PFSK-1 (cell line): ENCODE results near the gene IDI2. TPM values are rescaled to one million over a fixed set of nuclear protein-coding genes. Genes with fewer than 3 reads are reported as not detected.

ENCODE experiments used
- FOXP2 ChIP-seq: optimal IDR thresholded peaks from 2 replicates; pipeline ENCODE3; 2011; ENCODE audit warnings: borderline replicate concordance, control low read depth, inconsistent platforms; ENCODE audit not compliant: insufficient read depth; ENCODE audit errors: extremely low read length, extremely low read depth
- POLR2AphosphoS5 ChIP-seq: IDR thresholded peaks from 2 replicates; pipeline ENCODE4 v1.6.1; 2012; ENCODE audit warnings: low read depth, mild to moderate bottlenecking, control low read depth, low read length, moderate library complexity
- SIN3A ChIP-seq: IDR thresholded peaks from 2 replicates; pipeline ENCODE4 v1.6.1; 2012; ENCODE audit warnings: mild to moderate bottlenecking, low read length, moderate library complexity, borderline replicate concordance; ENCODE audit not compliant: insufficient read depth
- TAF1 ChIP-seq: IDR thresholded peaks from 2 replicates; pipeline ENCODE4 v1.6.1; 2012; ENCODE audit warnings: low read length, control low read depth, borderline replicate concordance; ENCODE audit not compliant: insufficient read depth
- polyA plus RNA-seq: library from polyadenylated mRNA; unstranded; fragments of >200 nt; gene quantifications from one replicate; pipeline ENCODE4 v1.2.1, GENCODE V29; 2012; ENCODE audit warnings: low read depth, missing spikeins; ENCODE audit not compliant: insufficient read length
- TF ChIP-seq, protein P1 (sequence below), 2 experiments: IDR thresholded peaks; 2 replicates each; pipeline versions ENCODE4 v1.6.1 to v1.8.0; 2011 to 2012; ENCODE audit warnings: low read depth in 2 of 2, low read length in 2 of 2, control low read depth in 1 of 2, inconsistent platforms in 1 of 2, mild to moderate bottlenecking in 1 of 2, moderate library complexity in 1 of 2; ENCODE audit not compliant: insufficient read depth in 1 of 2

The IDI2 gene
- 0.77 TPM for polyA plus RNA-seq

DNA sequence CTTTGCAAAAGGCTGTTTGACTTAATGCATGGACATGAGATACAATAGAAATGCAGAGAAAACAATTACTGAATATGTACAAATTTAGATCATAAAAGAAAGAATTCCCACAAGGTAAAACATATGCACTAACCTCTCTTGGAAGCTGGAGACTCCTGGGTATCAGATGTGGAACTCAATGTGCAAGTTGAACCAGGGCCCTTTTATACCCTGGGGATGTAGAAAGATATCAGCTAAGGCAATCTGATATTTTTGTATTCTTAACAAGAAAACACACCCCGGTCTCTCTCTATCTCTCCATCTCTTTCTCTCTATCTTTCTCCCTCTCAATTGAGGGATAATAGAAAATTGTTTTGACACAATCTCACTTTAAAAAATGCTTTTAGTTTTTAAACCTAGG lies at the start of gene IDI2:
Gene IDI2, minus strand, starts transcription at position 177 of the 400 bp plus-strand sequence. CDS start 1,136 bp downstream, outside the sequence.
- no peak for TF ChIP-seq SIN3A
- TF ChIP-seq TAF1 = no peak
- TF ChIP-seq, protein P1, sequence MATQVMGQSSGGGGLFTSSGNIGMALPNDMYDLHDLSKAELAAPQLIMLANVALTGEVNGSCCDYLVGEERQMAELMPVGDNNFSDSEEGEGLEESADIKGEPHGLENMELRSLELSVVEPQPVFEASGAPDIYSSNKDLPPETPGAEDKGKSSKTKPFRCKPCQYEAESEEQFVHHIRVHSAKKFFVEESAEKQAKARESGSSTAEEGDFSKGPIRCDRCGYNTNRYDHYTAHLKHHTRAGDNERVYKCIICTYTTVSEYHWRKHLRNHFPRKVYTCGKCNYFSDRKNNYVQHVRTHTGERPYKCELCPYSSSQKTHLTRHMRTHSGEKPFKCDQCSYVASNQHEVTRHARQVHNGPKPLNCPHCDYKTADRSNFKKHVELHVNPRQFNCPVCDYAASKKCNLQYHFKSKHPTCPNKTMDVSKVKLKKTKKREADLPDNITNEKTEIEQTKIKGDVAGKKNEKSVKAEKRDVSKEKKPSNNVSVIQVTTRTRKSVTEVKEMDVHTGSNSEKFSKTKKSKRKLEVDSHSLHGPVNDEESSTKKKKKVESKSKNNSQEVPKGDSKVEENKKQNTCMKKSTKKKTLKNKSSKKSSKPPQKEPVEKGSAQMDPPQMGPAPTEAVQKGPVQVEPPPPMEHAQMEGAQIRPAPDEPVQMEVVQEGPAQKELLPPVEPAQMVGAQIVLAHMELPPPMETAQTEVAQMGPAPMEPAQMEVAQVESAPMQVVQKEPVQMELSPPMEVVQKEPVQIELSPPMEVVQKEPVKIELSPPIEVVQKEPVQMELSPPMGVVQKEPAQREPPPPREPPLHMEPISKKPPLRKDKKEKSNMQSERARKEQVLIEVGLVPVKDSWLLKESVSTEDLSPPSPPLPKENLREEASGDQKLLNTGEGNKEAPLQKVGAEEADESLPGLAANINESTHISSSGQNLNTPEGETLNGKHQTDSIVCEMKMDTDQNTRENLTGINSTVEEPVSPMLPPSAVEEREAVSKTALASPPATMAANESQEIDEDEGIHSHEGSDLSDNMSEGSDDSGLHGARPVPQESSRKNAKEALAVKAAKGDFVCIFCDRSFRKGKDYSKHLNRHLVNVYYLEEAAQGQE (IDR thresholded peaks at IDR 0.05; ENCODE audit: insufficient read depth in 1 of 2, low read depth in 2 of 2, low read length in 2 of 2) = no peak
- no peak for TF ChIP-seq POLR2AphosphoS5
- TF ChIP-seq FOXP2 = no peak

DNA sequence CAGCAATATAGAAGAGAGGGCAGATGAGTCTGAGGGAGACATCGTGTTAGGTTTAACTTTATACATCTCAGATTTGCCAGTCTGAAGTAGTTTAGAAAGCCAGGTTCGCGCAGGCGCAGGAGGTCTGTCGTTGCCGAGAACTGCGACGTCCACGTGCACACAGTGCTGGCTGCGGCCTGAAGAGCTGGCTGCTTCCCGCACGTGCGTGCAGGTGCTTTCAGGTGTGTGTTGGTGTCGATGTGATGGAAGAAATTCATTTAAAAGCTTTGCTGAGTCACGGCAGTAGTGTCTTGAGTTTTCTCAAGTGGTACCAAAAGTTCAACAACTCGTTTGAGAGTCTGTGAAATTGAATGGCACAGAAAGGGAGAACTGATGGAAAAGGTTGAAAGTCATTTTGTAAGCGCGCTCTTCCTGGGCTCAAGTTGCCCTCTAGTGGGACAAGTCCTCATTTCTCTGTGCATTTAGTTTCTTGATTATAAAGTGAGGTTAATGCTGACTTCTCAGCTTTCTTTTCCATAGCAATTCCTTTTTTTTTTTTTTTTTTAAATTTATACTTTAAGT lies 49.2 kb upstream of the IDI2 start:
- TF ChIP-seq, protein P1 (IDR thresholded peaks at IDR 0.05; ENCODE audit: insufficient read depth in 1 of 2, low read depth in 2 of 2, low read length in 2 of 2) = no peak
- TF ChIP-seq POLR2AphosphoS5 = no peak
- no peak for TF ChIP-seq SIN3A

DNA sequence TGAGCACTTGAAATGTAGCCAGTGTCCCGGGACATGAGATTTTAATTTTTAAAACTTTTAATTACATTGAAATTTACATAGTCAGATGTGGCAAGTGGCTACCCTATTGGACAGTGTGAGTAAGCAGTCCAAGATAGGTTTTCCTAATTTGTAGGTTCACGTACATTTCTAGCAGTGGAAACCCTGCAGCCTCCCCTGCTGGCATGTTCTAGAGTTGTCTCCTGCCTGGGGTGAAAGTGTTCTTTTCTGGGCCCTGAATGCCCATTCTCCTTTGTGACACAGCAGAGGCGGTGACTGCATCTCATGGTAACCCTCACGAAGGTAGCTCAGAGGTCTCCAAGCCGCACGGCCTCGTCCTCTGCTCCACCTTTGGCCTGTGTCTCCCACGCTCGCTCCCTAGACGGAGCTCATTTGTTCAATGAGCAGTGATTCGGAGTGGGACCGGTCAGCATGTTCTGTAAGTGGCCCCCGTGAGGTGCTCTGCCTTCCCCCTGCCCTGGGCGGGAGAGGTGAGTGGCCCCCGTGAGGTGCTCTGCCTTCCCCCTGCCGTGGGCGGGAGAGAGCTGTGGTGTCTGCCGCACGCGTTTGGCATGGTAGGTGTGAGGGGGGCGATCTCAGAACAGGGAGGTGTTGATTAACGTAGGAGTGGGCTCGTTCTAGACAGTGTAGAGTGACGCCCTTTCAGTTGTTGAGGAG lies 48.5 kb upstream of the IDI2 start:
- no peak for TF ChIP-seq FOXP2
- no peak for TF ChIP-seq TAF1
- no peak for TF ChIP-seq SIN3A
- TF ChIP-seq, protein P1 (IDR thresholded peaks at IDR 0.05; ENCODE audit: insufficient read depth in 1 of 2, low read depth in 2 of 2, low read length in 2 of 2) = no peak

DNA sequence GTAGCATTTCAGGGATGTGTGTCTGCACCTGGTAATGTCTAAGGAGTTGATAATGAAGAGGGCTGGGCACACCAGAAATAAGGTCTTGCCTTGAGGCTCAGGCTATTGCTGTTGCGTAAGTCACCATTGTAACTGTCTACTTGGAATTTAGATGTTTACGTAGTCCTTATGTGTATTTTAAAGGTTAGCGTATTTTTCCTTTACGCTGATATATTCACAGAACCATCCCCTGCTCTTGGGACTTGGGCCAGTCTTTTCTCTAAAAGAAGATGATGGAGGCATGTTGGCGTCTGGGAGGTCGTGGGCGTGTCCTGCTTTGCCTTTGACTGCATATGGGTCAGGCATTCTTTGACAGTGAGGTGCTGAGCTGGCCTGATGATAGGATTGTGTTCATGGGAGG lies 45.3 kb upstream of the IDI2 start:
- TF ChIP-seq TAF1 (no peak), POLR2AphosphoS5 (no peak), SIN3A (no peak), FOXP2 (no peak)
- TF ChIP-seq, protein P1 (IDR thresholded peaks at IDR 0.05; ENCODE audit: insufficient read depth in 1 of 2, low read depth in 2 of 2, low read length in 2 of 2) = no peak
